SK-N-SH treated with all-trans-retinoic acid at 6 μM for 48 hours (cell line): ENCODE data around the gene TPPP.

ENCODE experiments used
- CREB5 ChIP-seq: fragments of 250-450 bp; sonication (Bioruptor Pico); IDR thresholded peaks from 2 replicates; pipeline ENCODE4 v1.5.1; 2020; ENCODE audit warnings: low read depth, mild to moderate bottlenecking, moderate library complexity
- ESRRG ChIP-seq: fragments of 250-450 bp; sonication (Bioruptor Pico); IDR thresholded peaks from 2 replicates; pipeline ENCODE4 v1.6.1; 2021; ENCODE audit warnings: mild to moderate bottlenecking
- ISL1 ChIP-seq: fragments of 250-450 bp; sonication (Bioruptor Pico); IDR thresholded peaks from 2 replicates; pipeline ENCODE4 v2.1.2; 2022; ENCODE audit warnings: mild to moderate bottlenecking, moderate library complexity
- OSR1 ChIP-seq: fragments of 250-450 bp; sonication (Bioruptor Pico); IDR thresholded peaks from 2 replicates; pipeline ENCODE4 v1.8.0; 2022; ENCODE audit warnings: moderate library complexity, mild to moderate bottlenecking, inconsistent platforms
- POU6F1 ChIP-seq: fragments of 250-450 bp; sonication (Bioruptor Pico); IDR thresholded peaks from 2 replicates; pipeline ENCODE4 v1.8.0; 2021; ENCODE audit warnings: low read depth, mild to moderate bottlenecking, moderate library complexity, borderline replicate concordance
- RARB ChIP-seq: fragments of 250-450 bp; sonication (Bioruptor Pico); IDR thresholded peaks from 2 replicates; pipeline ENCODE4 v1.8.0; 2021; ENCODE audit warnings: mild to moderate bottlenecking, moderate library complexity
- SNAI2 ChIP-seq: fragments of 250-450 bp; sonication (Bioruptor Pico); IDR thresholded peaks from 2 replicates; pipeline ENCODE4 v1.5.0; 2020; ENCODE audit warnings: mild to moderate bottlenecking, moderate library complexity
- TOX ChIP-seq: fragments of 250-450 bp; sonication (Bioruptor Pico); IDR thresholded peaks from 2 replicates; pipeline ENCODE4 v1.8.0; 2021; ENCODE audit warnings: mild to moderate bottlenecking, moderate library complexity, borderline replicate concordance
- ZC3H10 ChIP-seq: fragments of 250-450 bp; sonication (Bioruptor Pico); IDR thresholded peaks from 2 replicates; pipeline ENCODE4 v1.5.1; 2021; ENCODE audit warnings: mild to moderate bottlenecking, moderate library complexity
- ZFP3 ChIP-seq: fragments of 250-450 bp; sonication (Bioruptor Pico); IDR thresholded peaks from 2 replicates; pipeline ENCODE4 v1.5.0; 2020; ENCODE audit warnings: mild to moderate bottlenecking, moderate library complexity
- ZFP30 ChIP-seq: fragments of 450-650 bp; formaldehyde crosslinking; IDR thresholded peaks from 2 replicates; pipeline ENCODE4 v1.5.0; 2022; ENCODE audit warnings: mild to moderate bottlenecking, moderate library complexity
- ZNF565 ChIP-seq: fragments of 450-650 bp; formaldehyde crosslinking; conservative IDR thresholded peaks from 2 replicates; pipeline ENCODE4 v1.5.0; 2020; ENCODE audit warnings: low read depth, mild to moderate bottlenecking, moderate library complexity
- TF ChIP-seq, protein P1 (sequence below): fragments of 250-450 bp; sonication (Bioruptor Pico); IDR thresholded peaks from 2 replicates; pipeline ENCODE4 v1.5.0; 2020; ENCODE audit warnings: mild to moderate bottlenecking, moderate library complexity
- TF ChIP-seq, protein P2 (sequence below): fragments of 250-450 bp; sonication (Bioruptor Pico); IDR thresholded peaks from 2 replicates; pipeline ENCODE4 v1.8.0; 2020; ENCODE audit warnings: mild to moderate bottlenecking, moderate library complexity, borderline replicate concordance

- no peak for TF ChIP-seq ZFP3 (CRISPR knock-in tag)
- TF ChIP-seq, protein P1, sequence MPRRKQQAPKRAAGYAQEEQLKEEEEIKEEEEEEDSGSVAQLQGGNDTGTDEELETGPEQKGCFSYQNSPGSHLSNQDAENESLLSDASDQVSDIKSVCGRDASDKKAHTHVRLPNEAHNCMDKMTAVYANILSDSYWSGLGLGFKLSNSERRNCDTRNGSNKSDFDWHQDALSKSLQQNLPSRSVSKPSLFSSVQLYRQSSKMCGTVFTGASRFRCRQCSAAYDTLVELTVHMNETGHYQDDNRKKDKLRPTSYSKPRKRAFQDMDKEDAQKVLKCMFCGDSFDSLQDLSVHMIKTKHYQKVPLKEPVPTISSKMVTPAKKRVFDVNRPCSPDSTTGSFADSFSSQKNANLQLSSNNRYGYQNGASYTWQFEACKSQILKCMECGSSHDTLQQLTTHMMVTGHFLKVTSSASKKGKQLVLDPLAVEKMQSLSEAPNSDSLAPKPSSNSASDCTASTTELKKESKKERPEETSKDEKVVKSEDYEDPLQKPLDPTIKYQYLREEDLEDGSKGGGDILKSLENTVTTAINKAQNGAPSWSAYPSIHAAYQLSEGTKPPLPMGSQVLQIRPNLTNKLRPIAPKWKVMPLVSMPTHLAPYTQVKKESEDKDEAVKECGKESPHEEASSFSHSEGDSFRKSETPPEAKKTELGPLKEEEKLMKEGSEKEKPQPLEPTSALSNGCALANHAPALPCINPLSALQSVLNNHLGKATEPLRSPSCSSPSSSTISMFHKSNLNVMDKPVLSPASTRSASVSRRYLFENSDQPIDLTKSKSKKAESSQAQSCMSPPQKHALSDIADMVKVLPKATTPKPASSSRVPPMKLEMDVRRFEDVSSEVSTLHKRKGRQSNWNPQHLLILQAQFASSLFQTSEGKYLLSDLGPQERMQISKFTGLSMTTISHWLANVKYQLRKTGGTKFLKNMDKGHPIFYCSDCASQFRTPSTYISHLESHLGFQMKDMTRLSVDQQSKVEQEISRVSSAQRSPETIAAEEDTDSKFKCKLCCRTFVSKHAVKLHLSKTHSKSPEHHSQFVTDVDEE (CRISPR knock-in tag) = no peak
- TF ChIP-seq TOX (CRISPR knock-in tag) = no peak
- TF ChIP-seq OSR1 (CRISPR knock-in tag) = no peak
- TF ChIP-seq ESRRG = no peak
- no peak for TF ChIP-seq RARB (CRISPR knock-in tag)
- no peak for TF ChIP-seq ZFP30 (CRISPR knock-in tag)
- no peak for TF ChIP-seq CREB5 (CRISPR knock-in tag)
- no peak for TF ChIP-seq ISL1 (CRISPR knock-in tag)
- no peak for TF ChIP-seq ZNF565 (CRISPR knock-in tag)
- TF ChIP-seq SNAI2 (CRISPR knock-in tag) = no peak
- TF ChIP-seq ZC3H10 = no peak
- no peak for TF ChIP-seq POU6F1 (CRISPR knock-in tag)
- TF ChIP-seq, protein P2, sequence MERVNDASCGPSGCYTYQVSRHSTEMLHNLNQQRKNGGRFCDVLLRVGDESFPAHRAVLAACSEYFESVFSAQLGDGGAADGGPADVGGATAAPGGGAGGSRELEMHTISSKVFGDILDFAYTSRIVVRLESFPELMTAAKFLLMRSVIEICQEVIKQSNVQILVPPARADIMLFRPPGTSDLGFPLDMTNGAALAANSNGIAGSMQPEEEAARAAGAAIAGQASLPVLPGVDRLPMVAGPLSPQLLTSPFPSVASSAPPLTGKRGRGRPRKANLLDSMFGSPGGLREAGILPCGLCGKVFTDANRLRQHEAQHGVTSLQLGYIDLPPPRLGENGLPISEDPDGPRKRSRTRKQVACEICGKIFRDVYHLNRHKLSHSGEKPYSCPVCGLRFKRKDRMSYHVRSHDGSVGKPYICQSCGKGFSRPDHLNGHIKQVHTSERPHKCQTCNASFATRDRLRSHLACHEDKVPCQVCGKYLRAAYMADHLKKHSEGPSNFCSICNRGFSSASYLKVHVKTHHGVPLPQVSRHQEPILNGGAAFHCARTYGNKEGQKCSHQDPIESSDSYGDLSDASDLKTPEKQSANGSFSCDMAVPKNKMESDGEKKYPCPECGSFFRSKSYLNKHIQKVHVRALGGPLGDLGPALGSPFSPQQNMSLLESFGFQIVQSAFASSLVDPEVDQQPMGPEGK = no peak
Measured at GRCh38 chr5:641331-641765, 51.8 kb downstream of the TPPP start.
